Muscle of back (tissue), 11 donors: ENCODE data around the gene SMURF1. TPM values are rescaled to one million over a fixed set of nuclear protein-coding genes. Genes with fewer than 3 reads are reported as not detected.
A peak's percentile ranks its signal among the peaks of the same experiment; 100 is the strongest.

Source experiments
- DNase-seq, 3 donors: peaks; one replicate each; pipeline versions ENCODE4 v3.0.0 to v3.0.0-alpha.2; 2013
- polyA plus RNA-seq, 10 donors: library from polyadenylated mRNA; unstranded; fragments of 120-200 nt; gene quantifications; one replicate each; pipeline ENCODE4 v1.2.1, GENCODE V29; 2013; ENCODE audit not compliant: insufficient read length in 10 of 10

SMURF1 gene
- polyA plus RNA-seq, 10 donors, result 8.4 to 13.1 (median 8.9) TPM

- peak; percentile 85 to 89 (median 87) for DNase-seq
Measured at GRCh38 chr7:99142727-99143520, 984 bp downstream of the SMURF1 start.

- DNase-seq, result peak; percentile 72 to 83 (median 76)
Measured at GRCh38 chr7:99141841-99142726, 1.8 kb downstream of the SMURF1 start.

- DNase-seq, result no peak
Measured at GRCh38 chr7:99141334-99141733, 2.6 kb downstream of the SMURF1 start.

- DNase-seq, result no peak
Measured at GRCh38 chr7:99140813-99141212, 3.1 kb downstream of the SMURF1 start.

GRCh38 chr7:99139036-99139435, 4.9 kb downstream of the SMURF1 start:
- no peak for DNase-seq

GRCh38 chr7:99137411-99138180, 6.3 kb downstream of the SMURF1 start:
- peak; percentile 31 to 73 (median 58) for DNase-seq

- no peak for DNase-seq
Measured at GRCh38 chr7:99135938-99136337, 8.0 kb downstream of the SMURF1 start.

GRCh38 chr7:99133766-99134564, 9.9 kb downstream of the SMURF1 start:
- no peak for DNase-seq

- DNase-seq, result no peak
Measured at GRCh38 chr7:99132595-99133321, 11.2 kb downstream of the SMURF1 start.

GRCh38 chr7:99131290-99131689, 12.6 kb downstream of the SMURF1 start:
- DNase-seq, result no peak

- DNase-seq, result no peak
Measured at GRCh38 chr7:99129536-99129935, 14.4 kb downstream of the SMURF1 start.

GRCh38 chr7:99129001-99129400, 14.9 kb downstream of the SMURF1 start:
- no peak for DNase-seq

- DNase-seq, result no peak
Measured at GRCh38 chr7:99128076-99128950, 15.6 kb downstream of the SMURF1 start.

- no peak for DNase-seq
Measured at GRCh38 chr7:99127636-99128035, 16.3 kb downstream of the SMURF1 start.

- DNase-seq, result no peak
Measured at GRCh38 chr7:99126921-99127553, 16.9 kb downstream of the SMURF1 start.

GRCh38 chr7:99125505-99125865, 18.4 kb downstream of the SMURF1 start:
- no peak for DNase-seq

- no peak for DNase-seq
Measured at GRCh38 chr7:99124751-99125504, 19.0 kb downstream of the SMURF1 start.

GRCh38 chr7:99124236-99124635, 19.7 kb downstream of the SMURF1 start:
- DNase-seq, result no peak
